OCI-LY3 (cell line): ENCODE data around the gene NOC2L.
A peak's percentile ranks its signal among the peaks of the same experiment; 100 is the strongest.

Experiments
- H2AFZ ChIP-seq: fragments of 200-600, 300-600 bp; shearing (Covaris generic); 2 replicates; pipeline ENCODE4 v1.6.0; 2014; ENCODE audit warnings: antibody characterized with exemption, low read depth, low read length
- H3K27ac ChIP-seq: fragments of 200-600, 300-600 bp; sonication (generic); 2 replicates; pipeline ENCODE4 v1.5.1; 2014; ENCODE audit warnings: mild to moderate bottlenecking, low read length, moderate library complexity, mixed read lengths
- H3K27me3 ChIP-seq: fragments of 200-600, 300-600 bp; sonication (generic); 2 replicates; pipeline ENCODE4 v1.6.1; 2014; ENCODE audit warnings: low read depth, low read length, mixed read lengths
- H3K36me3 ChIP-seq: fragments of 200-600, 300-600 bp; sonication (generic); replicated peaks from 2 replicates; pipeline ENCODE3; 2014; ENCODE audit warnings: low read depth, low read length, mixed read lengths
- H3K4me1 ChIP-seq: fragments of 300-600, 200-600 bp; sonication (generic); 2 replicates; pipeline ENCODE4 v1.6.1; 2014; ENCODE audit warnings: low read length, mixed read lengths
- H3K4me2 ChIP-seq: fragments of 200-600, 300-600 bp; sonication (generic); 2 replicates; pipeline ENCODE4 v1.6.1; 2014; ENCODE audit warnings: low read length, mixed read lengths
- H3K4me3 ChIP-seq: fragments of 300-600, 200-600 bp; sonication (generic); 2 replicates; pipeline ENCODE4 v1.5.1; 2014; ENCODE audit warnings: antibody characterized with exemption, mild to moderate bottlenecking, low read length, moderate library complexity
- H3K79me2 ChIP-seq: fragments of 300-600, 200-600 bp; shearing (Covaris generic); 2 replicates; pipeline ENCODE4 v1.6.1; 2014; ENCODE audit warnings: mild to moderate bottlenecking, low read length, mixed read lengths
- H3K9ac ChIP-seq: fragments of 300-600, 200-600 bp; shearing (Covaris generic); 2 replicates; pipeline ENCODE4 v1.6.0; 2014; ENCODE audit warnings: mild to moderate bottlenecking, low read length, moderate library complexity
- H3K9me3 ChIP-seq: fragments of 200-600, 300-600 bp; shearing (Covaris generic); 2 replicates; pipeline ENCODE4 v1.6.1; 2014; ENCODE audit warnings: low read length, mixed read lengths; ENCODE audit not compliant: insufficient read depth
- H4K20me1 ChIP-seq: fragments of 200-600, 300-600 bp; sonication (generic); 2 replicates; pipeline ENCODE4 v1.6.1; 2016; ENCODE audit warnings: low read length, mixed read lengths; ENCODE audit not compliant: insufficient read depth
- CTCF ChIP-seq: fragments of 200-600, 300-600 bp; sonication (generic); IDR thresholded peaks from 2 replicates; pipeline ENCODE4 v1.5.1; 2014; ENCODE audit warnings: antibody characterized with exemption, low read length, low read depth
- EZH2phosphoT487 ChIP-seq: fragments of 200-600 bp; shearing (Covaris generic); IDR thresholded peaks from 2 replicates; pipeline ENCODE4 v1.6.1; 2018; ENCODE audit warnings: antibody characterized with exemption, mixed run types, low read depth

The NOC2L gene

GRCh38 chr1:966704-967300, 7.7 kb upstream of the NOC2L start:
- H3K79me2 ChIP-seq, result no peaks in the 10 kb centered on the region
- TF ChIP-seq CTCF, result no peak
- no peak for TF ChIP-seq EZH2phosphoT487
- H3K4me1 ChIP-seq, result peaks cover 5% of the 10 kb centered on the region; the same call in 1 of the 2 replicates
- H3K36me3 ChIP-seq, result no peaks in the 10 kb centered on the region
- H3K9ac ChIP-seq, result peak overlapping the region; percentile 68
- H3K4me3 ChIP-seq, result peak overlapping the region; percentile 83
- no peak overlapping the region; the same call in 1 of the 2 replicates for H2AFZ ChIP-seq
- no peaks in the 10 kb centered on the region for H3K9me3 ChIP-seq
- peak overlapping the region; percentile 80 for H3K4me2 ChIP-seq
- H4K20me1 ChIP-seq, result no peaks in the 10 kb centered on the region
- no peaks in the 10 kb centered on the region for H3K27me3 ChIP-seq
- H3K27ac ChIP-seq, result peak overlapping the region; percentile 27; the same call in 1 of the 2 replicates

GRCh38 chr1:966135-966703, 7.2 kb upstream of the NOC2L start, which contains the start of gene PLEKHN1:
TSS of gene PLEKHN1 (plus strand) at chr1:966482. CDS start at chr1:966532, 50 bp downstream.
- H2AFZ ChIP-seq, result no peak within 1 kb of the TSS; the same call in 1 of the 2 replicates
- no peaks in the 10 kb centered on the region for H3K27me3 ChIP-seq
- peak within 1 kb of the TSS; percentile 80 for H3K4me2 ChIP-seq
- H3K4me3 ChIP-seq, result peak within 1 kb of the TSS; percentile 83
- H3K36me3 ChIP-seq, result no peaks in the 10 kb centered on the region
- H3K9me3 ChIP-seq, result no peaks in the 10 kb centered on the region
- H3K27ac ChIP-seq, result peak within 1 kb of the TSS; percentile 27; the same call in 1 of the 2 replicates
- peak within 1 kb of the TSS; percentile 68 for H3K9ac ChIP-seq
- TF ChIP-seq EZH2phosphoT487 (no peak), CTCF (no peak)
- peaks cover 6% of the 10 kb centered on the region; the same call in 1 of the 2 replicates for H3K4me1 ChIP-seq
- no peaks in the 10 kb centered on the region for H3K79me2 ChIP-seq
- H4K20me1 ChIP-seq, result no peaks in the 10 kb centered on the region

GRCh38 chr1:965526-966134, 6.6 kb upstream of the NOC2L start:
- Histone ChIP-seq H2AFZ (no peak overlapping the region), H3K4me1 (peaks cover 7% of the 10 kb centered on the region; the same call in 1 of the 2 replicates), H3K27me3 (no peaks in the 10 kb centered on the region), H3K36me3 (no peaks in the 10 kb centered on the region), H3K79me2 (no peaks in the 10 kb centered on the region; the same call in 1 of the 2 replicates), H3K4me2 (peak overlapping the region; percentile 80), H3K9me3 (no peaks in the 10 kb centered on the region), H4K20me1 (no peaks in the 10 kb centered on the region), H3K4me3 (peak overlapping the region; percentile 83; the same call in 1 of the 2 replicates), H3K27ac (no peak overlapping the region), H3K9ac (no peak overlapping the region)
- TF ChIP-seq EZH2phosphoT487, result no peak
- TF ChIP-seq CTCF, result no peak
